GM12874 (cell line): ENCODE data around the gene HOXD9.

Experiments used
- CTCF ChIP-seq: IDR thresholded peaks from 2 replicates; pipeline ENCODE4 v1.5.1; 2011; ENCODE audit warnings: low read depth, mild to moderate bottlenecking, control low read depth, low read length, moderate library complexity; ENCODE audit not compliant: insufficient read depth

The HOXD9 gene

GRCh38 chr2:176092270-176093144 lies 30.0 kb upstream of the HOXD9 start, which contains the start of gene HOXD13:
Gene HOXD13, plus strand, starts transcription at chr2:176092721. Its CDS starts 170 bp downstream, at chr2:176092891.
- TF ChIP-seq CTCF, result no peak

GRCh38 chr2:176093145-176093897 lies 29.2 kb upstream of the HOXD9 start:
- no peak for TF ChIP-seq CTCF

GRCh38 chr2:176093898-176094249 lies 28.6 kb upstream of the HOXD9 start:
- TF ChIP-seq CTCF, result no peak

GRCh38 chr2:176094349-176094748 lies 28.2 kb upstream of the HOXD9 start:
- TF ChIP-seq CTCF, result no peak

- TF ChIP-seq CTCF, result no peak
Measured at GRCh38 chr2:176095421-176095820, 27.1 kb upstream of the HOXD9 start.

GRCh38 chr2:176096243-176096985 lies 26.1 kb upstream of the HOXD9 start:
- no peak for TF ChIP-seq CTCF
